Measurements from ENCODE around the gene RAB9A.

Gene RAB9A

DNA sequence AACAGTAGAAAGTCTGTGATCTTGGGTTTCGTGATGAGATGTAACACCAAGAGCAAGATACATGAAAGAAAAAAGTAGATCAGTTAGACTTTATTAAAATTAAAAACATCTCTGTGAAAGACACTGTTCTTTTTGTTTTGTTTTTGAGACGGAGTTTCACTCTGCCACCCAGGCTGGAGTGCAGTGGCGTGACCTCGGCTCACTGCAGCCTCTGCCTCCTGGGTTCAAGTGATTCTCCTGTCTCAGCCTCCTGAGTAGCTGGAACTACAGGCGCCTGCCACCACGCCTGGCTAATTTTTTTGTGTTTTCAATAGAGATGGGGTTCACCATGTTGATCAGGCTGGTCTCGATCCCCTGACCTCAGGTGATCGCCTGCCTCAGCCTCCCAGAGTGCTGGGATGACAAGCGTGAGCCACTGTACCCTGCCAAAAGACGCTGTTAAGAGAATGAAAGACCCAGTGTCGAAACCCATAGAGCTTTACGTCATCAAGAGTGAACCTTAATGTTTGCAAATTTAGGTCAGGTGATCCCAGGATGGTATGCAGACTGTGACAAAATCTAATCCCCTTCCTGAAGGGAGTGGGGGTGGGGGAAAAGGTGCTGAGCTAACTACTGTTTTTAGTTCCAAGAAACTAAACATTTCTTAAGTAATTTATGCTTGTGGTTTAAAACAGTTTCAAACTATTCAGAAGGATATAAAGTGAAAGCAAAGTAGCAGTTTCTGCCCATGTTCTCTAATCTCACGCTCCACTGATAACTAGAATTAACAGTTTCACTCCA, 53.7 kb downstream of the RAB9A start:
- no peak for DNase-seq (ENCODE audit: low read depth in 2 of 2, low spot score in 1 of 2)

- no peak for DNase-seq (ENCODE audit: low read depth in 2 of 2, low spot score in 1 of 2)
These were observed 58.9 kb downstream of the RAB9A start for GRCh38 chrX:13747836-13748235.

GRCh38 chrX:13748486-13748885, 59.6 kb downstream of the RAB9A start:
- no peak for DNase-seq (ENCODE audit: low read depth in 2 of 2, low spot score in 1 of 2)

- no peak for DNase-seq (ENCODE audit: low read depth in 2 of 2, low spot score in 1 of 2)
These were observed 61.3 kb downstream of the RAB9A start for GRCh38 chrX:13750204-13750603.

DNA sequence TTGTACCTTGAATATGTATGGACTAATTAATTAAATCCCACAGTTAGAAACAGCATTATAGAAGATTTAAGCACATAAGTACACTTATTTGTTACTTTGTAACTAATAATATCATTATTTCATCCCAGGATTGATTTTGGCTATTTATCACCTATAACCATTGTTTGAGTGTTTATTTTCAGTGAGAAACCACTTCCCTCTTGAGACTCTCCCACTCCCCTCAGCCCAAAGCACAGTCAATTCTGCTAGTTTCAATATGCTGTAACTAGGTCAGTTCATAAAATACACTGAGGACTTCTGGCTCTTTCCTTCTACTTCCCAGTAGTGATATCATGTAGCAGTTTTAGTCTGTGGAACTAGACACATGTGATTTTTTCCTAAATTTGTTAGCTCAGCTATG, 61.9 kb downstream of the RAB9A start:
- no peak for DNase-seq (ENCODE audit: low read depth in 2 of 2, low spot score in 1 of 2)

GRCh38 chrX:13752141-13752540, 63.2 kb downstream of the RAB9A start:
- DNase-seq (ENCODE audit: low read depth in 2 of 2, low spot score in 1 of 2): no peak

GRCh38 chrX:13752646-13753045, 63.7 kb downstream of the RAB9A start:
- DNase-seq (ENCODE audit: low read depth in 2 of 2, low spot score in 1 of 2): no peak

DNA sequence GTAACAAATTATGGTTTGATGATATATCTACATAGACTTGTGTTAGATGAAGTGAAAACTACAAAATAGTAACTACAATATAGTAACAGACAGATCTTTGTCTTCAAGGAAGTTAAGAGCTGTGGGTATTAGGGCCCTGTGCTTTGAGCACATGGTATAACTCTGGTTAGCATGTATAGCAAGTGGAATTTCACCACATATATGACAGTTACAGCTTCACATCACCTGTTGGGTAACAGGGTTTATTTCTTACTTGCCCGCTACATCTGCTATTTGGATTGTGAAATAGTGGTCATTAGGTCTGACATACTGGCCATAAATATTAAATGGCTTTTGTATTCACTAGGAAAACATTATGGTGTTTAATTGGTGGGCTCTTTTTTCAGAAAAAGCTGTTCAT, 65.8 kb downstream of the RAB9A start:
- DNase-seq (ENCODE audit: low read depth in 2 of 2, low spot score in 1 of 2): no peak

GRCh38 chrX:13755254-13755653, 66.3 kb downstream of the RAB9A start:
- DNase-seq (ENCODE audit: low read depth in 2 of 2, low spot score in 1 of 2): no peak

GRCh38 chrX:13756381-13756780, 67.5 kb downstream of the RAB9A start:
- DNase-seq (ENCODE audit: low read depth in 2 of 2, low spot score in 1 of 2): no peak

DNA sequence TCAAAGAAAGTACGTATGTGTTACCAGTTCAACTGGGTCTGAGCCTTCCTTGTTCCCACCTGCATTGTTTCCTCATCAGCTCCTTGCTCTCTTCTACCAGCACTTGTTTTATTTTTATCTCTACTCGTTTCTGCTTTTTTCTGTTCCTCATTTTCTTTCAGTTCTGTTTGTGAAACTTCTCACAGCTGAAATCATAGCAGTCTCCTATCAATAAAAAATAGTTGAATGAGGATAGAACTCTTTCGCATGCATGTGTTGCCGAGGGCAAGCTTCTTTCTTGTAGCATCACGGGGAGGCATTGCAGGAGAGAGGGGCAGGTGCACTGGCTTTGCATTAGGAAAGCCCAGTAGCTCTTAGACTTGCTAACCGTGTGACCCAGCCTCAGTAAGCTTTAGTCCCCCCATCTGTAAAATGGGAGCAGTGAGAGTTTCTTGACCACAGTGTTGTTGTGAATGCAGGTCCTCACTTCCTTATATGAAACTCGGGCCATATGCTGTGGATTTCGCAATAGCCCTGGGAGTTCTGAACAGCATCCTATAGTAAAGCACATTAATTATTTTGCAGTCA, 70.3 kb downstream of the RAB9A start:
- no peak for DNase-seq (ENCODE audit: low read depth in 2 of 2, low spot score in 1 of 2)

All from stimulated activated CD8-positive, alpha-beta memory T cell treated with anti-CD3 and anti-CD28 coated beads, Interleukin-4, amount 100 ng/mL, for 1 hour (primary cell).